ENCODE results near the gene SEC61A1.

Gene SEC61A1

GRCh38 chr3:128076483-128077201 lies 24.4 kb downstream of the SEC61A1 start:
- TF ChIP-seq EZH2phosphoT487 (IDR thresholded peaks at IDR 0.05; ENCODE audit: low read depth) (no peak), CTCF (IDR thresholded peaks at IDR 0.05; ENCODE audit: low read depth, low read length) (no peak)
- Histone ChIP-seq H2AFZ (ENCODE audit: low read depth, low read length) (no peak overlapping the region), H3K27ac (ENCODE audit: low read length) (no peak overlapping the region), H4K20me1 (ENCODE audit: insufficient read depth, low read length) (peaks cover 12% of the 10 kb centered on the region), H3K79me2 (ENCODE audit: low read length) (peaks cover 9% of the 10 kb centered on the region; the same call in 1 of the 2 replicates), H3K36me3 (replicated peaks; ENCODE audit: low read depth, low read length) (peaks cover 41% of the 10 kb centered on the region), H3K9me3 (ENCODE audit: insufficient read depth, low read length) (no peaks in the 10 kb centered on the region), H3K4me3 (ENCODE audit: low read length) (no peak overlapping the region), H3K4me2 (ENCODE audit: low read length) (no peak overlapping the region; the same call in 1 of the 2 replicates), H3K27me3 (ENCODE audit: low read depth, low read length) (no peaks in the 10 kb centered on the region), H3K9ac (ENCODE audit: low read length) (no peak overlapping the region), H3K4me1 (ENCODE audit: low read length) (peaks cover 9% of the 10 kb centered on the region)

- H3K4me1 ChIP-seq (ENCODE audit: low read length), result peaks cover 9% of the 10 kb centered on the region
- H3K27me3 ChIP-seq (ENCODE audit: low read depth, low read length), result no peaks in the 10 kb centered on the region
- peaks cover 7% of the 10 kb centered on the region for H4K20me1 ChIP-seq (ENCODE audit: insufficient read depth, low read length)
- no peak overlapping the region for H3K27ac ChIP-seq (ENCODE audit: low read length)
- TF ChIP-seq EZH2phosphoT487 (IDR thresholded peaks at IDR 0.05; ENCODE audit: low read depth) (no peak), CTCF (IDR thresholded peaks at IDR 0.05; ENCODE audit: low read depth, low read length) (no peak)
- no peak overlapping the region for H3K9ac ChIP-seq (ENCODE audit: low read length)
- no peak overlapping the region for H3K4me2 ChIP-seq (ENCODE audit: low read length)
- H3K79me2 ChIP-seq (ENCODE audit: low read length), result peaks cover 3% of the 10 kb centered on the region; the same call in 1 of the 2 replicates
- no peak overlapping the region for H3K4me3 ChIP-seq (ENCODE audit: low read length)
- H3K36me3 ChIP-seq (replicated peaks; ENCODE audit: low read depth, low read length), result peaks cover 42% of the 10 kb centered on the region
- H3K9me3 ChIP-seq (ENCODE audit: insufficient read depth, low read length), result no peaks in the 10 kb centered on the region
- H2AFZ ChIP-seq (ENCODE audit: low read depth, low read length), result no peak overlapping the region
These were observed 25.0 kb downstream of the SEC61A1 start for GRCh38 chr3:128077202-128077624.

DNA sequence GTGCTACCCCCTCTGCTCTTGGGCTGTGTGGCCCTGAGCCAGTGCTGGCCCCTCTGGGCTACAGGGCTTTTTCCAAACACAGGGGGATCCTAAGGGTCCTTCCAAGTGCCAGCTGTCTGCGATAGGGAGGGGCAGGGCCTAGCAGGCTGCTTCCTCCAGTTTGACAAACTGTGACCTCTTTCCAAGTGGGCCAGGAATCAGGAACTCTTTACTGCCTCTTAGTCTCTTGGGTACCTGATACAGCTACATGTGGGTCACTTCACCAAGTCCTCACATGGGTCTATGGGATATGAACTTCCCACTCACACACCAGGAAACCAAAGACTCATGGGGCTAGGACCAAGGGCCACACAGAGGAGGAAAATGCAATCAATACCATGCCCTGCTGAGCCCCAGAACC lies 25.4 kb downstream of the SEC61A1 start:
- Histone ChIP-seq H3K36me3 (replicated peaks; ENCODE audit: low read depth, low read length) (peaks cover 43% of the 10 kb centered on the region), H3K4me2 (ENCODE audit: low read length) (no peak overlapping the region), H3K4me1 (ENCODE audit: low read length) (peaks cover 9% of the 10 kb centered on the region), H3K9me3 (ENCODE audit: insufficient read depth, low read length) (no peaks in the 10 kb centered on the region), H3K27ac (ENCODE audit: low read length) (0 out of 2 replicates have a peak overlapping the region, but pooled peaks have one; percentile 9), H3K4me3 (ENCODE audit: low read length) (no peak overlapping the region), H2AFZ (ENCODE audit: low read depth, low read length) (no peak overlapping the region), H3K79me2 (ENCODE audit: low read length) (no peaks in the 10 kb centered on the region), H4K20me1 (ENCODE audit: insufficient read depth, low read length) (peaks cover 4% of the 10 kb centered on the region; the same call in 1 of the 2 replicates), H3K27me3 (ENCODE audit: low read depth, low read length) (no peaks in the 10 kb centered on the region), H3K9ac (ENCODE audit: low read length) (no peak overlapping the region)
- TF ChIP-seq CTCF (IDR thresholded peaks at IDR 0.05; ENCODE audit: low read depth, low read length) (no peak), EZH2phosphoT487 (IDR thresholded peaks at IDR 0.05; ENCODE audit: low read depth) (no peak)

- no peaks in the 10 kb centered on the region for H3K9me3 ChIP-seq (ENCODE audit: insufficient read depth, low read length)
These were observed 26.1 kb downstream of the SEC61A1 start for GRCh38 chr3:128078322-128078721.

More at GRCh38 chr3:128078322-128078721, 26.1 kb downstream of the SEC61A1 start:
- no peak overlapping the region for H3K4me2 ChIP-seq (ENCODE audit: low read length)
- TF ChIP-seq EZH2phosphoT487 (IDR thresholded peaks at IDR 0.05; ENCODE audit: low read depth) (no peak), CTCF (IDR thresholded peaks at IDR 0.05; ENCODE audit: low read depth, low read length) (no peak)
- peaks cover 45% of the 10 kb centered on the region for H3K36me3 ChIP-seq (replicated peaks; ENCODE audit: low read depth, low read length)
- H3K4me1 ChIP-seq (ENCODE audit: low read length), result peaks cover 9% of the 10 kb centered on the region
- H3K4me3 ChIP-seq (ENCODE audit: low read length), result no peak overlapping the region
- no peak overlapping the region for H3K9ac ChIP-seq (ENCODE audit: low read length)
- H2AFZ ChIP-seq (ENCODE audit: low read depth, low read length), result no peak overlapping the region
- no peak overlapping the region for H3K27ac ChIP-seq (ENCODE audit: low read length)
- no peaks in the 10 kb centered on the region for H3K79me2 ChIP-seq (ENCODE audit: low read length)
- peaks cover 4% of the 10 kb centered on the region; the same call in 1 of the 2 replicates for H4K20me1 ChIP-seq (ENCODE audit: insufficient read depth, low read length)
- no peaks in the 10 kb centered on the region for H3K27me3 ChIP-seq (ENCODE audit: low read depth, low read length)

All from OCI-LY3 (cell line).